Measurements from ENCODE around the gene C3orf70. TPM values are rescaled to one million over a fixed set of nuclear protein-coding genes. Genes with fewer than 3 reads are reported as not detected.

The C3orf70 gene
- polyA plus RNA-seq (2013, experiment 1 of 2), result 1.0 TPM
- 1.0 TPM for polyA plus RNA-seq (2013, experiment 2 of 2)

- H3K18ac ChIP-seq (ENCODE audit: low read length), result no peak within 1 kb of the TSS
- peak within 1 kb of the TSS; percentile 82 for H3K56ac ChIP-seq (ENCODE audit: low read length)
- no peak within 1 kb of the TSS for H3K4ac ChIP-seq (ENCODE audit: low read depth, low read length)
- no peak within 1 kb of the TSS for H2AK5ac ChIP-seq (ENCODE audit: low read length)
- H3K4me2 ChIP-seq (ENCODE audit: low read length), result peak within 1 kb of the TSS; percentile 95
- H2BK120ac ChIP-seq (ENCODE audit: low read depth, low read length), result no peak within 1 kb of the TSS
- H3K36me3 ChIP-seq (ENCODE audit: control insufficient read depth, insufficient read depth, low read length), result no peaks in the 10 kb centered on the region
- peak within 1 kb of the TSS; percentile 87 for H3K23ac ChIP-seq (ENCODE audit: low read length)
- no peaks in the 10 kb centered on the region for H3K4me1 ChIP-seq (ENCODE audit: control insufficient read depth, low read depth, low read length)
- peak within 1 kb of the TSS; percentile 61 for H3K9ac ChIP-seq (ENCODE audit: low read length)
- H3K27ac ChIP-seq (ENCODE audit: low read depth, low read length), result no peak within 1 kb of the TSS
- H4K5ac ChIP-seq (ENCODE audit: low read length), result no peak within 1 kb of the TSS
- H2BK15ac ChIP-seq (replicated peaks; ENCODE audit: low read depth), result no peak within 1 kb of the TSS
- H2BK5ac ChIP-seq (ENCODE audit: low read length), result no peak within 1 kb of the TSS
- H4K8ac ChIP-seq (ENCODE audit: low read depth, low read length), result no peak within 1 kb of the TSS
- WGBS (ENCODE audit: extremely low coverage, insufficient coverage, low lambda C conversion rate), result no CpG with 5 or more reads among the region's 113 CpGs
- peaks cover 3% of the 10 kb centered on the region for H3K27me3 ChIP-seq (ENCODE audit: insufficient read depth, low read length, poor library complexity)
- peak; percentile 63 for DNase-seq
- no peaks in the 10 kb centered on the region for H3K79me1 ChIP-seq (ENCODE audit: low read length)
- peak within 1 kb of the TSS; percentile 24 for H3K4me3 ChIP-seq (ENCODE audit: low read length)
- H3K79me2 ChIP-seq (ENCODE audit: control insufficient read depth, insufficient read depth, low read length), result no peaks in the 10 kb centered on the region
These were observed at the start of gene C3orf70 for GRCh38 chr3:185152410-185153170. Gene C3orf70 (minus strand): TSS chr3:185153060. CDS start chr3:185152823, 237 bp downstream.

- no peak overlapping the region for H3K27ac ChIP-seq (ENCODE audit: low read depth, low read length)
- no peaks in the 10 kb centered on the region for H3K4me1 ChIP-seq (ENCODE audit: control insufficient read depth, low read depth, low read length)
- no peak overlapping the region for H3K18ac ChIP-seq (ENCODE audit: low read length)
- WGBS (ENCODE audit: extremely low coverage, insufficient coverage, low lambda C conversion rate), result no CpG with 5 or more reads among the region's 5 CpGs
- H3K36me3 ChIP-seq (ENCODE audit: control insufficient read depth, insufficient read depth, low read length), result no peaks in the 10 kb centered on the region
- DNase-seq, result no peak
- no peak overlapping the region for H3K23ac ChIP-seq (ENCODE audit: low read length)
- no peak overlapping the region for H2AK5ac ChIP-seq (ENCODE audit: low read length)
- H2BK120ac ChIP-seq (ENCODE audit: low read depth, low read length), result no peak overlapping the region
- no peaks in the 10 kb centered on the region for H3K79me1 ChIP-seq (ENCODE audit: low read length)
- H3K4me3 ChIP-seq (ENCODE audit: low read length), result no peak overlapping the region
- H3K27me3 ChIP-seq (ENCODE audit: insufficient read depth, low read length, poor library complexity), result no peaks in the 10 kb centered on the region
- no peak overlapping the region for H3K4me2 ChIP-seq (ENCODE audit: low read length)
- H3K4ac ChIP-seq (ENCODE audit: low read depth, low read length), result no peak overlapping the region
- no peak overlapping the region for H4K8ac ChIP-seq (ENCODE audit: low read depth, low read length)
- no peak overlapping the region for H4K5ac ChIP-seq (ENCODE audit: low read length)
- H3K9ac ChIP-seq (ENCODE audit: low read length), result no peak overlapping the region
- no peak overlapping the region for H2BK5ac ChIP-seq (ENCODE audit: low read length)
- no peak overlapping the region for H2BK15ac ChIP-seq (replicated peaks; ENCODE audit: low read depth)
- no peaks in the 10 kb centered on the region for H3K79me2 ChIP-seq (ENCODE audit: control insufficient read depth, insufficient read depth, low read length)
- no peak overlapping the region for H3K56ac ChIP-seq (ENCODE audit: low read length)
These were observed 47.8 kb upstream of the C3orf70 start for GRCh38 chr3:185200639-185201038.

- Histone ChIP-seq H3K79me1 (ENCODE audit: low read length) (no peaks in the 10 kb centered on the region), H2AK5ac (ENCODE audit: low read length) (no peak overlapping the region), H3K79me2 (ENCODE audit: control insufficient read depth, insufficient read depth, low read length) (no peaks in the 10 kb centered on the region), H3K9ac (ENCODE audit: low read length) (no peak overlapping the region), H3K23ac (ENCODE audit: low read length) (no peak overlapping the region), H3K36me3 (ENCODE audit: control insufficient read depth, insufficient read depth, low read length) (no peaks in the 10 kb centered on the region), H3K4me3 (ENCODE audit: low read length) (no peak overlapping the region), H3K4ac (ENCODE audit: low read depth, low read length) (no peak overlapping the region), H2BK15ac (replicated peaks; ENCODE audit: low read depth) (no peak overlapping the region), H4K5ac (ENCODE audit: low read length) (no peak overlapping the region), H3K18ac (ENCODE audit: low read length) (no peak overlapping the region), H3K27me3 (ENCODE audit: insufficient read depth, low read length, poor library complexity) (no peaks in the 10 kb centered on the region), H3K27ac (ENCODE audit: low read depth, low read length) (no peak overlapping the region), H4K8ac (ENCODE audit: low read depth, low read length) (no peak overlapping the region), H3K4me1 (ENCODE audit: control insufficient read depth, low read depth, low read length) (no peaks in the 10 kb centered on the region), H3K4me2 (ENCODE audit: low read length) (no peak overlapping the region), H2BK120ac (ENCODE audit: low read depth, low read length) (no peak overlapping the region), H3K56ac (ENCODE audit: low read length) (no peak overlapping the region), H2BK5ac (ENCODE audit: low read length) (no peak overlapping the region)
- peak; percentile 3 for DNase-seq
- WGBS (ENCODE audit: extremely low coverage, insufficient coverage, low lambda C conversion rate), result no CpG with 5 or more reads among the region's 5 CpGs
These were observed 46.8 kb upstream of the C3orf70 start for GRCh38 chr3:185199671-185200070.

GRCh38 chr3:185199206-185199605 lies 46.3 kb upstream of the C3orf70 start:
- Histone ChIP-seq H3K79me2 (ENCODE audit: control insufficient read depth, insufficient read depth, low read length) (no peaks in the 10 kb centered on the region), H3K27me3 (ENCODE audit: insufficient read depth, low read length, poor library complexity) (no peaks in the 10 kb centered on the region), H2BK15ac (replicated peaks; ENCODE audit: low read depth) (no peak overlapping the region), H3K36me3 (ENCODE audit: control insufficient read depth, insufficient read depth, low read length) (no peaks in the 10 kb centered on the region), H2AK5ac (ENCODE audit: low read length) (no peak overlapping the region), H4K5ac (ENCODE audit: low read length) (no peak overlapping the region), H3K79me1 (ENCODE audit: low read length) (no peaks in the 10 kb centered on the region), H3K23ac (ENCODE audit: low read length) (no peak overlapping the region), H4K8ac (ENCODE audit: low read depth, low read length) (no peak overlapping the region), H3K4ac (ENCODE audit: low read depth, low read length) (no peak overlapping the region), H3K27ac (ENCODE audit: low read depth, low read length) (no peak overlapping the region), H3K9ac (ENCODE audit: low read length) (no peak overlapping the region), H2BK5ac (ENCODE audit: low read length) (no peak overlapping the region), H3K4me2 (ENCODE audit: low read length) (no peak overlapping the region), H2BK120ac (ENCODE audit: low read depth, low read length) (no peak overlapping the region), H3K56ac (ENCODE audit: low read length) (no peak overlapping the region), H3K4me1 (ENCODE audit: control insufficient read depth, low read depth, low read length) (no peaks in the 10 kb centered on the region), H3K18ac (ENCODE audit: low read length) (no peak overlapping the region), H3K4me3 (ENCODE audit: low read length) (no peak overlapping the region)
- no CpG with 5 or more reads among the region's 4 CpGs for WGBS (ENCODE audit: extremely low coverage, insufficient coverage, low lambda C conversion rate)
- no peak for DNase-seq

GRCh38 chr3:185197068-185197467 lies 44.2 kb upstream of the C3orf70 start:
- Histone ChIP-seq H2BK120ac (ENCODE audit: low read depth, low read length) (no peak overlapping the region), H3K36me3 (ENCODE audit: control insufficient read depth, insufficient read depth, low read length) (no peaks in the 10 kb centered on the region), H4K5ac (ENCODE audit: low read length) (no peak overlapping the region), H3K4me1 (ENCODE audit: control insufficient read depth, low read depth, low read length) (no peaks in the 10 kb centered on the region), H3K56ac (ENCODE audit: low read length) (no peak overlapping the region), H3K4ac (ENCODE audit: low read depth, low read length) (no peak overlapping the region), H2AK5ac (ENCODE audit: low read length) (no peak overlapping the region), H3K27me3 (ENCODE audit: insufficient read depth, low read length, poor library complexity) (no peaks in the 10 kb centered on the region), H3K4me3 (ENCODE audit: low read length) (no peak overlapping the region), H3K79me2 (ENCODE audit: control insufficient read depth, insufficient read depth, low read length) (no peaks in the 10 kb centered on the region), H2BK5ac (ENCODE audit: low read length) (no peak overlapping the region), H3K18ac (ENCODE audit: low read length) (no peak overlapping the region), H4K8ac (ENCODE audit: low read depth, low read length) (no peak overlapping the region), H3K4me2 (ENCODE audit: low read length) (no peak overlapping the region), H3K27ac (ENCODE audit: low read depth, low read length) (no peak overlapping the region), H3K9ac (ENCODE audit: low read length) (no peak overlapping the region), H3K23ac (ENCODE audit: low read length) (no peak overlapping the region), H2BK15ac (replicated peaks; ENCODE audit: low read depth) (no peak overlapping the region), H3K79me1 (ENCODE audit: low read length) (no peaks in the 10 kb centered on the region)
- WGBS (ENCODE audit: extremely low coverage, insufficient coverage, low lambda C conversion rate), result no CpG with 5 or more reads among the region's 2 CpGs
- no peak for DNase-seq

GRCh38 chr3:185195652-185196051 lies 42.8 kb upstream of the C3orf70 start:
- WGBS (ENCODE audit: extremely low coverage, insufficient coverage, low lambda C conversion rate), result no CpG with 5 or more reads among the region's 4 CpGs
- H4K5ac ChIP-seq (ENCODE audit: low read length), result no peak overlapping the region
- no peak for DNase-seq

More at GRCh38 chr3:185195652-185196051, 42.8 kb upstream of the C3orf70 start:
- Histone ChIP-seq H3K27me3 (ENCODE audit: insufficient read depth, low read length, poor library complexity) (no peaks in the 10 kb centered on the region), H3K4me1 (ENCODE audit: control insufficient read depth, low read depth, low read length) (no peaks in the 10 kb centered on the region), H2AK5ac (ENCODE audit: low read length) (no peak overlapping the region), H2BK120ac (ENCODE audit: low read depth, low read length) (no peak overlapping the region), H3K36me3 (ENCODE audit: control insufficient read depth, insufficient read depth, low read length) (no peaks in the 10 kb centered on the region), H3K4ac (ENCODE audit: low read depth, low read length) (no peak overlapping the region), H2BK5ac (ENCODE audit: low read length) (no peak overlapping the region), H2BK15ac (replicated peaks; ENCODE audit: low read depth) (no peak overlapping the region), H3K23ac (ENCODE audit: low read length) (no peak overlapping the region), H3K79me1 (ENCODE audit: low read length) (no peaks in the 10 kb centered on the region), H3K56ac (ENCODE audit: low read length) (no peak overlapping the region), H3K79me2 (ENCODE audit: control insufficient read depth, insufficient read depth, low read length) (no peaks in the 10 kb centered on the region), H3K4me3 (ENCODE audit: low read length) (no peak overlapping the region), H4K8ac (ENCODE audit: low read depth, low read length) (no peak overlapping the region), H3K4me2 (ENCODE audit: low read length) (no peak overlapping the region), H3K9ac (ENCODE audit: low read length) (no peak overlapping the region), H3K27ac (ENCODE audit: low read depth, low read length) (no peak overlapping the region), H3K18ac (ENCODE audit: low read length) (no peak overlapping the region)

Measured in mesendoderm (in vitro differentiated cells).